Neutrophil (primary cell): Measurements from ENCODE around the gene ENDOD1.

ENCODE experiments used
- H3K27ac ChIP-seq: fragments of 200-600 bp; sonication (generic); 2 replicates; pipeline ENCODE4 v1.5.1; 2016; ENCODE audit warnings: mild to moderate bottlenecking, moderate library complexity
- H3K27me3 ChIP-seq: fragments of 200-600 bp; sonication (generic); 2 replicates; pipeline ENCODE4 v1.6.0; 2016; ENCODE audit warnings: mild to moderate bottlenecking
- H3K36me3 ChIP-seq: fragments of 200-600 bp; sonication (generic); 2 replicates; pipeline ENCODE4 v1.5.1; 2017
- H3K4me1 ChIP-seq, 2 experiments: fragments of 200-600 bp in 1 of 2; sonication (generic) in 1 of 2; 1 replicate in 1 of 2; 2 replicates in 1 of 2; pipeline versions ENCODE4 v1.5.1 to v1.6.1; 2013 to 2016; ENCODE audit warnings: low read depth in 1 of 2, low read length in 1 of 2, mild to moderate bottlenecking in 1 of 2, moderate library complexity in 1 of 2; ENCODE audit not compliant: control insufficient read depth in 1 of 2, insufficient read depth in 1 of 2
- H3K4me3 ChIP-seq, 2 experiments: fragments of 200-600 bp in 1 of 2; sonication (generic) in 1 of 2; 1 replicate in 1 of 2; 2 replicates in 1 of 2; pipeline ENCODE4 v1.5.1; 2013 to 2016; ENCODE audit warnings: low read depth in 1 of 2, low read length in 1 of 2, mild to moderate bottlenecking in 1 of 2, moderate library complexity in 1 of 2
- H3K9me3 ChIP-seq: fragments of 200-600 bp; sonication (generic); 2 replicates; pipeline ENCODE4 v1.5.1; 2016
- CTCF ChIP-seq: fragments of 200-600 bp; sonication (generic); IDR thresholded peaks from 2 replicates; pipeline ENCODE4 v1.5.1; 2016; ENCODE audit warnings: antibody characterized with exemption

ENDOD1 gene

GRCh38 chr11:95050595-95051202 lies 38.9 kb upstream of the ENDOD1 start:
- no peaks in the 10 kb centered on the region for H3K9me3 ChIP-seq
- H3K4me3 ChIP-seq: no peak overlapping the region
- H3K27me3 ChIP-seq: peaks cover 16% of the 10 kb centered on the region
- no peaks in the 10 kb centered on the region for H3K36me3 ChIP-seq
- H3K4me1 ChIP-seq: no peaks in the 10 kb centered on the region
- no peak for TF ChIP-seq CTCF
- H3K27ac ChIP-seq: no peak overlapping the region

DNA sequence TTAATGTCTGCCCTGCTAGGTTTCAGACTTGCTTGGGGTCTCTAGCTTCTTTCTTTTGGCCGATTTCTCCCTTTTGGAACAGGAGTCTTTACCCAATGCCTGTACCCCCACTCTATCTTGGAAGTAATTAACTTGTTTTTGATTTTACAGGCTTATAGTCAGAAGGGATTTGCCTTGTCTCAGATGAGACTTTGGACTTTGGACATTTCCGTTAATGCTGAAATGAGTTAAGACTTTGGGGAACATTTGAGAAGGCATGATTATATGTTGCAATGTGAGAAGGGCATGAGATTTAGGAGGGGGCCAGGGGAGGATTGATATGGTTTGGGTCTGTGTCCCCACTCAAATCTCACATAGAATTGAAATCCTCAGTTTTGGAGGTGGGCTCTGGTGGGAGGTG lies 35.3 kb upstream of the ENDOD1 start:
- Histone ChIP-seq H3K36me3 (no peaks in the 10 kb centered on the region), H3K4me3 (no peak overlapping the region), H3K27me3 (peaks cover 11% of the 10 kb centered on the region), H3K4me1 (no peaks in the 10 kb centered on the region), H3K27ac (no peak overlapping the region), H3K9me3 (no peaks in the 10 kb centered on the region)
- no peak for TF ChIP-seq CTCF

DNA sequence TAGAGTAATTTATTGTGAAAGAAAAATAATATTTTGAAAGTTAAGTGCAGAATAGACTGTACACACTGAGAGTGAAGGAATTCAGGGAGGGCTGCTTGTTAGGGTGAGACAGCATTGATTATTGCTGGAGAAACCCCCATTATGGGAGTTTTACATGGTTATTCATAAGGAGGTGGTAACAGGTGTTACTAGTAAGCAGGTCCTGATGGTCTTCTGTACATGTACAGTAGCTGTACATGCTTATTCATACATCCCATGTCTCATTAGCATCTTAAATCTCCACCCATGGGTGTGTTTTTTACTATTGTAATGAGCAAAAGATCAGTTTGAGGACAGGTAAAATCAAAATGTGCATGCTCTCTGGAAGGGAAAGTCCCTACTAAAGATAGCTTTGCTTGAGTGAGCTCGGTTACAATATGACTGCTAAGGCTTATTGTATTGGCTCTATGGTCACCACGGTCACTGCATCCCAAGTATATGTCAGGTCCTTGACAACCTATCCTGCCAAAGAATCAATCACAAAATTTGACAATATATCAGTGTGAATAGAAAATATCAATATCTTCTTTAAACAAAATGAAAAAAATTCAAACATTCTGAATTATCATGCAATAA lies 34.3 kb upstream of the ENDOD1 start:
- Histone ChIP-seq H3K27me3 (peaks cover 17% of the 10 kb centered on the region), H3K4me1 (no peaks in the 10 kb centered on the region), H3K27ac (no peak overlapping the region), H3K4me3 (no peak overlapping the region), H3K36me3 (no peaks in the 10 kb centered on the region), H3K9me3 (no peaks in the 10 kb centered on the region)
- TF ChIP-seq CTCF: no peak

DNA sequence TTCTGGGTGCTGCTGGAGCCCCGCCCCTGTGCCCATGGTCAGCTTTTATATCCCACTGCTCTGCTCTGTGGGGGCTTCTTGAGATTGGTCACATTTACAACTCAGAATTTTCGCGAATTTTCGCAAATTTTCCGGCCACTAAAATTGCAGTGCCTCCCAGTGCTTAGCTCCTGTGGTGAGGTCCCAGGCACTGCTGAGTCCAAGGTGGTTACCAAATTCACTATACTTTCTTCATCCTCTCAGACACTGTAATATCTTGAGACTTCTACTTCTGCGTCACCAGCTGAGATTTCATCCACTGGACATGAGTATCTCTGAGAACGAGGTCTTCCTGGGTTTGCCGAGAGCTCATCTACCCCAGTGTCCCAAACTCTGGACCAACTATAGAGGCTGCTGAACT lies 31.7 kb upstream of the ENDOD1 start:
- Histone ChIP-seq H3K9me3 (no peaks in the 10 kb centered on the region), H3K4me3 (no peak overlapping the region), H3K27me3 (peaks cover 39% of the 10 kb centered on the region), H3K27ac (no peak overlapping the region), H3K36me3 (no peaks in the 10 kb centered on the region), H3K4me1 (no peaks in the 10 kb centered on the region)
- TF ChIP-seq CTCF: no peak

DNA sequence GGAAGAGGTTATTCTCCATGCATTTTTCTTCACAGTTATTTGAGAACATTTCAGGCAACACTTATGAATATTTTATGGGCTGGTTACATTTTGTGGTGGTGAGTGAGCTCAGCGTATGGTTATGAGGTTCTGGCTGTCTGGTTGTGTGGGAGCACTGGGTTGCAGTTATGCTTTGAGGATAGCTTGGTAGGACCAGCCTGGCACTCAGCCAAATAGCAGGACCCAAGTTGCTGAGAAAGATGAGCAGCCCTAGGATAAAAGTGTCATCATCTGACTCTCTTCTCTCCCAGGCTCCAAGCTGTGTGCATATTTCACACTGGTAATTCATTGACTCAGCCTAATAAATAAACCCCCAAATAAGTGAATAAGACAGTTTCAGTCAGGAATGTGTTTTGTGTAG lies 31.0 kb upstream of the ENDOD1 start:
- Histone ChIP-seq H3K36me3 (no peaks in the 10 kb centered on the region), H3K4me1 (no peaks in the 10 kb centered on the region), H3K9me3 (no peaks in the 10 kb centered on the region), H3K27ac (no peak overlapping the region), H3K27me3 (peaks cover 46% of the 10 kb centered on the region), H3K4me3 (no peak overlapping the region)
- TF ChIP-seq CTCF: no peak
